HEK293 (cell line): ENCODE measurements around the gene FRZB.
A peak's percentile ranks its signal among the peaks of the same experiment; 100 is the strongest.

Experiments used
- BCL11A ChIP-seq: fragments of 450-650 bp; formaldehyde crosslinking; IDR thresholded peaks from 2 replicates; pipeline ENCODE4 v1.5.1; 2016; ENCODE audit warnings: low read depth, missing biosample characterization, missing genetic modification characterization
- KLF16 ChIP-seq: fragments of 450-650 bp; formaldehyde crosslinking; IDR thresholded peaks from 2 replicates; pipeline ENCODE4 v1.5.1; 2017; ENCODE audit warnings: missing biosample characterization, missing genetic modification characterization
- WT1 ChIP-seq: fragments of 450-650 bp; formaldehyde crosslinking; IDR thresholded peaks from 2 replicates; pipeline ENCODE4 v1.5.1; 2016; ENCODE audit warnings: missing biosample characterization, missing genetic modification characterization
- YY2 ChIP-seq: fragments of 450-650 bp; formaldehyde crosslinking; IDR thresholded peaks from 2 replicates; pipeline ENCODE4 v1.5.1; 2016; ENCODE audit warnings: missing biosample characterization, missing genetic modification characterization
- ZBTB21 ChIP-seq: fragments of 450-650 bp; formaldehyde crosslinking; IDR thresholded peaks from 2 replicates; pipeline ENCODE4 v1.5.1; 2017; ENCODE audit warnings: missing biosample characterization, missing genetic modification characterization
- ZBTB8A ChIP-seq: fragments of 450-650 bp; formaldehyde crosslinking; IDR thresholded peaks from 2 replicates; pipeline ENCODE4 v1.5.1; 2016; ENCODE audit warnings: missing biosample characterization, missing genetic modification characterization
- ZNF133 ChIP-seq: fragments of 450-650 bp; formaldehyde crosslinking; IDR thresholded peaks from 2 replicates; pipeline ENCODE4 v1.5.1; 2016; ENCODE audit warnings: missing biosample characterization, missing genetic modification characterization
- ZNF138 ChIP-seq: fragments of 450-650 bp; formaldehyde crosslinking; IDR thresholded peaks from 2 replicates; pipeline ENCODE4 v1.5.1; 2016; ENCODE audit warnings: missing biosample characterization, missing genetic modification characterization, borderline replicate concordance
- ZNF202 ChIP-seq: fragments of 450-650 bp; formaldehyde crosslinking; IDR thresholded peaks from 2 replicates; pipeline ENCODE4 v1.5.1; 2016; ENCODE audit warnings: missing biosample characterization, missing genetic modification characterization, borderline replicate concordance
- ZNF239 ChIP-seq: fragments of 450-650 bp; formaldehyde crosslinking; IDR thresholded peaks from 2 replicates; pipeline ENCODE4 v1.5.1; 2016; ENCODE audit warnings: missing biosample characterization, missing genetic modification characterization
- ZNF324 ChIP-seq: fragments of 450-650 bp; formaldehyde crosslinking; IDR thresholded peaks from 2 replicates; pipeline ENCODE4 v1.5.1; 2016; ENCODE audit warnings: missing biosample characterization, missing genetic modification characterization
- ZNF366 ChIP-seq: fragments of 450-650 bp; formaldehyde crosslinking; conservative IDR thresholded peaks from 2 replicates; pipeline ENCODE4 v1.5.1; 2016; ENCODE audit warnings: missing biosample characterization, missing genetic modification characterization
- ZNF473 ChIP-seq: fragments of 450-650 bp; formaldehyde crosslinking; IDR thresholded peaks from 2 replicates; pipeline ENCODE4 v1.5.1; 2017; ENCODE audit warnings: missing biosample characterization, missing genetic modification characterization
- ZNF544 ChIP-seq: fragments of 450-650 bp; formaldehyde crosslinking; IDR thresholded peaks from 2 replicates; pipeline ENCODE4 v1.5.0; 2017; ENCODE audit warnings: missing biosample characterization, missing genetic modification characterization
- ZNF548 ChIP-seq: fragments of 450-650 bp; formaldehyde crosslinking; IDR thresholded peaks from 2 replicates; pipeline ENCODE4 v1.5.1; 2016; ENCODE audit warnings: missing biosample characterization, missing genetic modification characterization
- ZNF561 ChIP-seq: fragments of 450-650 bp; IDR thresholded peaks from 2 replicates; pipeline ENCODE4 v1.5.1; 2018; ENCODE audit warnings: missing biosample characterization, missing genetic modification characterization, borderline replicate concordance
- ZSCAN16 ChIP-seq: fragments of 450-650 bp; formaldehyde crosslinking; IDR thresholded peaks from 2 replicates; pipeline ENCODE4 v1.5.1; 2016; ENCODE audit warnings: missing biosample characterization, missing genetic modification characterization
- TF ChIP-seq, protein P1 (sequence below): fragments of 450-650 bp; formaldehyde crosslinking; IDR thresholded peaks from 2 replicates; pipeline ENCODE4 v1.5.1; 2016; ENCODE audit warnings: missing biosample characterization, missing genetic modification characterization
- TF ChIP-seq, protein P2 (sequence below): fragments of 450-650 bp; formaldehyde crosslinking; IDR thresholded peaks from 2 replicates; pipeline ENCODE4 v1.5.1; 2016; ENCODE audit warnings: missing biosample characterization, missing genetic modification characterization
- TF ChIP-seq, protein P3 (sequence below): fragments of 450-650 bp; formaldehyde crosslinking; IDR thresholded peaks from 2 replicates; pipeline ENCODE4 v1.5.1; 2016; ENCODE audit warnings: missing biosample characterization, missing genetic modification characterization
- TF ChIP-seq, protein P4 (sequence below): fragments of 450-650 bp; formaldehyde crosslinking; IDR thresholded peaks from 2 replicates; pipeline ENCODE4 v1.5.1; 2016; ENCODE audit warnings: missing biosample characterization, missing genetic modification characterization
- TF ChIP-seq, protein P5 (sequence below): fragments of 450-650 bp; formaldehyde crosslinking; IDR thresholded peaks from 2 replicates; pipeline ENCODE4 v1.5.1; 2016; ENCODE audit warnings: missing biosample characterization, missing genetic modification characterization, low read depth
- TF ChIP-seq, protein P6 (sequence below): fragments of 450-650 bp; formaldehyde crosslinking; IDR thresholded peaks from 2 replicates; pipeline ENCODE4 v1.5.1; 2016; ENCODE audit warnings: missing biosample characterization, missing genetic modification characterization, low read depth
- TF ChIP-seq, protein P7 (sequence below): fragments of 450-650 bp; formaldehyde crosslinking; IDR thresholded peaks from 2 replicates; pipeline ENCODE4 v1.5.1; 2016; ENCODE audit warnings: missing biosample characterization, missing genetic modification characterization

FRZB gene

DNA sequence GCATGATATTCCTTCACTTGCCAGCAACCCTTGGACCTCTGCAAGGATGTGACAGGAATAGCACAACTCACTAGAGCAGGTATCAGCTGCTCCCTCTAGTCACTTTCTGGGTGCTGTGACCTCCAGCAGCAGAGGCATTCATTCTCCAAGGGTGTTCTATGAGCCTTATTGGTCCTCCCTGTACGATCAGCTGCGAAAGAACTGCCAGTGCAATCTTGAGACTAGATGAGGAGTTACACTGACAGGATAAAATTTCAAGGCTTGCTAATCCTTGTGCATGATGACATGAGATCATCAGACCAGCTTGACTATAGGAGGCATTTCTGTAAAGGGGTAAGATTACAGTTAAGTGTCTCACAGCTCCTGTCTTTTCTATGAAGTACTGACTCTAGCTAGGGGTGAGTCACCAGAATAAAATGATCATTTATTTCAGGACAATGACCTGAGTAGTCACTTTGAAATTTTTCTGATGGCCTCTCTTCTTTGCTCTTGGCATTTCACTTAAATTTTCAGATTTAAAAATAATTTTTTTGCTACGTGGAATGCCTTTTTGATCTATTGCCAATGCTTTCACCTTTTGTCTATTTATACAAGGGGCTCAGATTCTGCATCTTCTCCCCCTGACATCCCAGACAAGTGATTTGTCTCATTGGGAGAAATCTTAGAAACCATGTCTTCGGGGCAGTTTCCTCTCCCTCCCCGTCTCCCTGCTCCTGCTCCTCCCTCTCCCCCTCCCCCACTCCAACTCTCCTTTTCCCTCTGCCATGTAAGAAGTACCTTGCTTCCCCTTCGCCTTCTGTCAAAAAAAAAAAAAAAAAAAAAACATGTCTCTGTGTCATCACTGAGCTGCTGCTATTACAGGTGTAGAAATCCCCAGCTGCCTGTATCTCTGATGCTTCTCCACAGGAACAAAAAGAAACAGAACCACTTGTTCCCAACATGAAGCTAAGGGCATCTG is 49.2 kb upstream of the FRZB start (continued):
- TF ChIP-seq ZBTB21 (tag by site-specific recombination) (0 out of 2 replicates have a peak, but pooled peaks have one; percentile 49), KLF16 (tag by site-specific recombination) (no peak), ZBTB8A (tag by site-specific recombination) (no peak), WT1 (peak; percentile 70), ZNF138 (tag by site-specific recombination) (no peak), ZNF366 (tag by site-specific recombination) (peak; percentile 95), ZNF202 (tag by site-specific recombination) (no peak), ZNF548 (no peak), BCL11A (peak; percentile 20; the same call in 1 of the 2 replicates), YY2 (tag by site-specific recombination) (no peak), ZNF239 (tag by site-specific recombination) (no peak), ZNF133 (tag by site-specific recombination) (no peak), ZNF473 (tag by site-specific recombination) (no peak), ZNF544 (tag by site-specific recombination) (no peak), ZNF561 (tag by site-specific recombination) (no peak), ZNF324 (0 out of 2 replicates have a peak, but pooled peaks have one; percentile 21), ZSCAN16 (tag by site-specific recombination) (peak; percentile 82)
- TF ChIP-seq, protein P1, sequence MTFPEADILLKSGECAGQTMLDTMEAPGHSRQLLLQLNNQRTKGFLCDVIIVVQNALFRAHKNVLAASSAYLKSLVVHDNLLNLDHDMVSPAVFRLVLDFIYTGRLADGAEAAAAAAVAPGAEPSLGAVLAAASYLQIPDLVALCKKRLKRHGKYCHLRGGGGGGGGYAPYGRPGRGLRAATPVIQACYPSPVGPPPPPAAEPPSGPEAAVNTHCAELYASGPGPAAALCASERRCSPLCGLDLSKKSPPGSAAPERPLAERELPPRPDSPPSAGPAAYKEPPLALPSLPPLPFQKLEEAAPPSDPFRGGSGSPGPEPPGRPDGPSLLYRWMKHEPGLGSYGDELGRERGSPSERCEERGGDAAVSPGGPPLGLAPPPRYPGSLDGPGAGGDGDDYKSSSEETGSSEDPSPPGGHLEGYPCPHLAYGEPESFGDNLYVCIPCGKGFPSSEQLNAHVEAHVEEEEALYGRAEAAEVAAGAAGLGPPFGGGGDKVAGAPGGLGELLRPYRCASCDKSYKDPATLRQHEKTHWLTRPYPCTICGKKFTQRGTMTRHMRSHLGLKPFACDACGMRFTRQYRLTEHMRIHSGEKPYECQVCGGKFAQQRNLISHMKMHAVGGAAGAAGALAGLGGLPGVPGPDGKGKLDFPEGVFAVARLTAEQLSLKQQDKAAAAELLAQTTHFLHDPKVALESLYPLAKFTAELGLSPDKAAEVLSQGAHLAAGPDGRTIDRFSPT (tag by site-specific recombination): peak; percentile 90
- TF ChIP-seq, protein P2, sequence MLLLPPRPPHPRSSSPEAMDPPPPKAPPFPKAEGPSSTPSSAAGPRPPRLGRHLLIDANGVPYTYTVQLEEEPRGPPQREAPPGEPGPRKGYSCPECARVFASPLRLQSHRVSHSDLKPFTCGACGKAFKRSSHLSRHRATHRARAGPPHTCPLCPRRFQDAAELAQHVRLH: no peak
- TF ChIP-seq, protein P3, sequence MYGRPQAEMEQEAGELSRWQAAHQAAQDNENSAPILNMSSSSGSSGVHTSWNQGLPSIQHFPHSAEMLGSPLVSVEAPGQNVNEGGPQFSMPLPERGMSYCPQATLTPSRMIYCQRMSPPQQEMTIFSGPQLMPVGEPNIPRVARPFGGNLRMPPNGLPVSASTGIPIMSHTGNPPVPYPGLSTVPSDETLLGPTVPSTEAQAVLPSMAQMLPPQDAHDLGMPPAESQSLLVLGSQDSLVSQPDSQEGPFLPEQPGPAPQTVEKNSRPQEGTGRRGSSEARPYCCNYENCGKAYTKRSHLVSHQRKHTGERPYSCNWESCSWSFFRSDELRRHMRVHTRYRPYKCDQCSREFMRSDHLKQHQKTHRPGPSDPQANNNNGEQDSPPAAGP: 0 out of 2 replicates have a peak, but pooled peaks have one; percentile 14
- TF ChIP-seq, protein P4, sequence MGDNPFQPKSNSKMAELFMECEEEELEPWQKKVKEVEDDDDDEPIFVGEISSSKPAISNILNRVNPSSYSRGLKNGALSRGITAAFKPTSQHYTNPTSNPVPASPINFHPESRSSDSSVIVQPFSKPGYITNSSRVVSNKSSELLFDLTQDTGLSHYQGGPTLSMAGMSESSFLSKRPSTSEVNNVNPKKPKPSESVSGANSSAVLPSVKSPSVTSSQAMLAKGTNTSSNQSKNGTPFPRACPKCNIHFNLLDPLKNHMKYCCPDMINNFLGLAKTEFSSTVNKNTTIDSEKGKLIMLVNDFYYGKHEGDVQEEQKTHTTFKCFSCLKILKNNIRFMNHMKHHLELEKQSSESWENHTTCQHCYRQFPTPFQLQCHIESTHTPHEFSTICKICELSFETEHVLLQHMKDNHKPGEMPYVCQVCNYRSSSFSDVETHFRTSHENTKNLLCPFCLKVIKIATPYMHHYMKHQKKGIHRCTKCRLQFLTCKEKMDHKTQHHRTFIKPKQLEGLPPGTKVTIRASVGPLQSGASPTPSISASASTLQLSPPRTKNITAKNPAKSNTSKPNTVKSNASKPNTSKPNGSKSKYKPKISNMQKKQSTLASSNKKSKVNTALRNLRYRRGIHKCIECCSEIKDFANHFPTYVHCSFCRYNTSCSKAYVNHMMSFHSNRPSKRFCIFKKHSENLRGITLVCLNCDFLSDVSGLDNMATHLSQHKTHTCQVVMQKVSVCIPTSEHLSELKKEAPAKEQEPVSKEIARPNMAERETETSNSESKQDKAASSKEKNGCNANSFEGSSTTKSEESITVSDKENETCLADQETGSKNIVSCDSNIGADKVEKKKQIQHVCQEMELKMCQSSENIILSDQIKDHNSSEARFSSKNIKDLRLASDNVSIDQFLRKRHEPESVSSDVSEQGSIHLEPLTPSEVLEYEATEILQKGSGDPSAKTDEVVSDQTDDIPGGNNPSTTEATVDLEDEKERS: no peak
- TF ChIP-seq, protein P5, sequence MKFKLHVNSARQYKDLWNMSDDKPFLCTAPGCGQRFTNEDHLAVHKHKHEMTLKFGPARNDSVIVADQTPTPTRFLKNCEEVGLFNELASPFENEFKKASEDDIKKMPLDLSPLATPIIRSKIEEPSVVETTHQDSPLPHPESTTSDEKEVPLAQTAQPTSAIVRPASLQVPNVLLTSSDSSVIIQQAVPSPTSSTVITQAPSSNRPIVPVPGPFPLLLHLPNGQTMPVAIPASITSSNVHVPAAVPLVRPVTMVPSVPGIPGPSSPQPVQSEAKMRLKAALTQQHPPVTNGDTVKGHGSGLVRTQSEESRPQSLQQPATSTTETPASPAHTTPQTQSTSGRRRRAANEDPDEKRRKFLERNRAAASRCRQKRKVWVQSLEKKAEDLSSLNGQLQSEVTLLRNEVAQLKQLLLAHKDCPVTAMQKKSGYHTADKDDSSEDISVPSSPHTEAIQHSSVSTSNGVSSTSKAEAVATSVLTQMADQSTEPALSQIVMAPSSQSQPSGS (tag by site-specific recombination): peak; percentile 83
- TF ChIP-seq, protein P6, sequence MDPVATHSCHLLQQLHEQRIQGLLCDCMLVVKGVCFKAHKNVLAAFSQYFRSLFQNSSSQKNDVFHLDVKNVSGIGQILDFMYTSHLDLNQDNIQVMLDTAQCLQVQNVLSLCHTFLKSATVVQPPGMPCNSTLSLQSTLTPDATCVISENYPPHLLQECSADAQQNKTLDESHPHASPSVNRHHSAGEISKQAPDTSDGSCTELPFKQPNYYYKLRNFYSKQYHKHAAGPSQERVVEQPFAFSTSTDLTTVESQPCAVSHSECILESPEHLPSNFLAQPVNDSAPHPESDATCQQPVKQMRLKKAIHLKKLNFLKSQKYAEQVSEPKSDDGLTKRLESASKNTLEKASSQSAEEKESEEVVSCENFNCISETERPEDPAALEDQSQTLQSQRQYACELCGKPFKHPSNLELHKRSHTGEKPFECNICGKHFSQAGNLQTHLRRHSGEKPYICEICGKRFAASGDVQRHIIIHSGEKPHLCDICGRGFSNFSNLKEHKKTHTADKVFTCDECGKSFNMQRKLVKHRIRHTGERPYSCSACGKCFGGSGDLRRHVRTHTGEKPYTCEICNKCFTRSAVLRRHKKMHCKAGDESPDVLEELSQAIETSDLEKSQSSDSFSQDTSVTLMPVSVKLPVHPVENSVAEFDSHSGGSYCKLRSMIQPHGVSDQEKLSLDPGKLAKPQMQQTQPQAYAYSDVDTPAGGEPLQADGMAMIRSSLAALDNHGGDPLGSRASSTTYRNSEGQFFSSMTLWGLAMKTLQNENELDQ (tag by site-specific recombination): no peak
- TF ChIP-seq, protein P7, sequence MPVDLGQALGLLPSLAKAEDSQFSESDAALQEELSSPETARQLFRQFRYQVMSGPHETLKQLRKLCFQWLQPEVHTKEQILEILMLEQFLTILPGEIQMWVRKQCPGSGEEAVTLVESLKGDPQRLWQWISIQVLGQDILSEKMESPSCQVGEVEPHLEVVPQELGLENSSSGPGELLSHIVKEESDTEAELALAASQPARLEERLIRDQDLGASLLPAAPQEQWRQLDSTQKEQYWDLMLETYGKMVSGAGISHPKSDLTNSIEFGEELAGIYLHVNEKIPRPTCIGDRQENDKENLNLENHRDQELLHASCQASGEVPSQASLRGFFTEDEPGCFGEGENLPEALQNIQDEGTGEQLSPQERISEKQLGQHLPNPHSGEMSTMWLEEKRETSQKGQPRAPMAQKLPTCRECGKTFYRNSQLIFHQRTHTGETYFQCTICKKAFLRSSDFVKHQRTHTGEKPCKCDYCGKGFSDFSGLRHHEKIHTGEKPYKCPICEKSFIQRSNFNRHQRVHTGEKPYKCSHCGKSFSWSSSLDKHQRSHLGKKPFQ: no peak
